GM19395 (cell line): Measurements from ENCODE around the gene TAS1R1.

ENCODE experiments used
- ATAC-seq: cut with Tn5 transposase; IDR thresholded peaks from one replicate; pipeline ENCODE4 v1.9.1; 2021; ENCODE audit warnings: mild to moderate bottlenecking, moderate library complexity; ENCODE audit not compliant: unreplicated experiment

The TAS1R1 gene

DNA sequence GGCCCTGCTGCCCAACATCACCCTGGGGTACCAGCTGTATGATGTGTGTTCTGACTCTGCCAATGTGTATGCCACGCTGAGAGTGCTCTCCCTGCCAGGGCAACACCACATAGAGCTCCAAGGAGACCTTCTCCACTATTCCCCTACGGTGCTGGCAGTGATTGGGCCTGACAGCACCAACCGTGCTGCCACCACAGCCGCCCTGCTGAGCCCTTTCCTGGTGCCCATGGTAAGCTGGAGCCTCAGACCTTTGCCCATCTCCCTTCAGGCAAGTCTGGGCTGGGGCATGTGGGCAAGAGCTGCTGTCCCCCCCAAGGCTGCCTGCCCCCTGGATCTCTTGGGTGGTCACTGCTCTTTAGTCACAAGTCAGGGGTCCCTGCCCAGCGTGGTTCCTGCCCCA is 15.9 kb downstream of the TAS1R1 start:
- no peak for ATAC-seq

DNA sequence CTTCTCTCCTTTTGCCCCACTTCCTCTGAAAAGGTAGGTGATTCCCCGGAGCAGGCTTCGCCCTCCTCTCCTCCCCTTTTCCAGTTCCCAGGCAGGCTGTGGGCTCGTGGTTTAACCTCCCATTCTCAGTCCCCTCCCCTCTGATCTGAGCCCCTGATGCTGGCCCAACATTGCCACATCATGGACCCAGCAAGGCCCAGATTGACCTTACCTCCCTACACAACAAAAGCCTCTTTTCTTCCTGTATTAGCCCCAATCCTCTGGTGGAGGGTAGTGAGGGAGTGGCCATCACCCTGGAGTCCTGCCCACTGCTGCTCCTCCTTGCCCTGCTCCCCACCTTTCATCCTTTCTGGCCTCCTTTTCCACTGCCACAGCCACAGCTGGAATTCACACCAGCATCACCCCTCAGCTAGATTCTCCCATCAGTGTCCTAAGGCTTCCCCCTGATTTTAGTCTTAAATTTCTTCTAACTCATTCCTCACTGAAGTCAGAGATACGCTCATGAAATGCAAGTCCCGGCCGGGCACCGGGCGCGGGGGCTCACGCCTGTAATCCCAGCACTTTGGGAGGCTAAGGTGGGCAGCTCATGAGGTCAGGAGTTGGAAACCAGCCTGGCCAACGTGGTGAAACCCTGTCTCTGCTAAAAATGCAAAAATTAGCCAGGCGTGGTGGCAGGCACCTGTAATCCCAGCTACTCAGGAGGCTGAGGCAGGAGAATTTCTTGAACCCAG is 17.7 kb downstream of the TAS1R1 start:
- no peak for ATAC-seq

DNA sequence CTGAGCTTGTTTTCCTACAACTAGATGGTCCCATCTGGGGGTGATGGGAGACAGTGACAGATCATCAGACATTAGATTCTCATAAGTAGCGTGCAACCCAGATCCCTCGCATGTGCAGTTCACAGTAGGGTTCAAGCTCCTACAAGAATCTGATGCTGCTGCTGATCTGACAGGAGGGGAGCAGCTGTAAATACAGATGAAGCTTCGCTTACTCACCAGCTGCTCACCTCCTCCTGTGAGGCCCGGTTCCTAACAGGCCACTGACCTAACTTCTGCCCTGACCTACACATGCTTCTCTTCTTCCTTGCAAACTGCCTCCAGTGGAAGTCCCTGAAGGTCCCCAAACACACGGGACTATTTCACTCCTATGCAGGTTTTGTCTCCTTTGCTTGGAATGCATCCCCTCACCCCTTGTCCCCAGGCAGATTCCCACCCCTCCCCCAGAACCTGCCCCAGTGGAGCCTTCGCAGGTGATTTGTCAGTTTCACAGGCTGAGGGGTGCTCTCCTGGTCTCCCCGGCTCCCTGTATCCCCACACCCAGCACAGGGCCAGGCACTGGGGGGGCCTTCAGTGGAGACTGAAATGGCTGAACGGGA is 19.0 kb downstream of the TAS1R1 start:
- ATAC-seq, result no peak

DNA sequence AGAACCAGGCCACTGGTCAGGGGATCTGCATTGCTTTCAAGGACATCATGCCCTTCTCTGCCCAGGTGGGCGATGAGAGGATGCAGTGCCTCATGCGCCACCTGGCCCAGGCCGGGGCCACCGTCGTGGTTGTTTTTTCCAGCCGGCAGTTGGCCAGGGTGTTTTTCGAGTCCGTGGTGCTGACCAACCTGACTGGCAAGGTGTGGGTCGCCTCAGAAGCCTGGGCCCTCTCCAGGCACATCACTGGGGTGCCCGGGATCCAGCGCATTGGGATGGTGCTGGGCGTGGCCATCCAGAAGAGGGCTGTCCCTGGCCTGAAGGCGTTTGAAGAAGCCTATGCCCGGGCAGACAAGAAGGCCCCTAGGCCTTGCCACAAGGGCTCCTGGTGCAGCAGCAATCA is 19.7 kb downstream of the TAS1R1 start:
- no peak for ATAC-seq

GRCh38 chr1:6577831-6578525 is 22.9 kb downstream of the TAS1R1 start:
- no peak for ATAC-seq

- ATAC-seq, result no peak
These were observed 23.7 kb downstream of the TAS1R1 start for GRCh38 chr1:6578624-6579373.

DNA sequence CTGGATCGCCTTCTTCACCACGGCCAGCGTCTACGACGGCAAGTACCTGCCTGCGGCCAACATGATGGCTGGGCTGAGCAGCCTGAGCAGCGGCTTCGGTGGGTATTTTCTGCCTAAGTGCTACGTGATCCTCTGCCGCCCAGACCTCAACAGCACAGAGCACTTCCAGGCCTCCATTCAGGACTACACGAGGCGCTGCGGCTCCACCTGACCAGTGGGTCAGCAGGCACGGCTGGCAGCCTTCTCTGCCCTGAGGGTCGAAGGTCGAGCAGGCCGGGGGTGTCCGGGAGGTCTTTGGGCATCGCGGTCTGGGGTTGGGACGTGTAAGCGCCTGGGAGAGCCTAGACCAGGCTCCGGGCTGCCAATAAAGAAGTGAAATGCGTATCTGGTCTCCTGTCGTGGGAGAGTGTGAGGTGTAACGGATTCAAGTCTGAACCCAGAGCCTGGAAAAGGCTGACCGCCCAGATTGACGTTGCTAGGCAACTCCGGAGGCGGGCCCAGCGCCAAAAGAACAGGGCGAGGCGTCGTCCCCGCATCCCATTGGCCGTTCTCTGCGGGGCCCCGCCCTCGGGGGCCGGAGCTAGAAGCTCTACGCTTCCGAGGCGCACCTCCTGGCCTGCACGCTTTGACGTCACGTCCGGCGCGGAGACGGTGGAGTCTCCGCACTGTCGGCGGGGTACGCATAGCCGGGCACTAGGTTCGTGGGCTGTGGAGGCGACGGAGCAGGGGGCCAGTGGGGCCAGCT is 24.4 kb downstream of the TAS1R1 start, which contains the start of gene ZBTB48:
Gene ZBTB48 (plus strand): TSS at position 621 of the 745 bp plus-strand sequence. CDS start 616 bp downstream, outside the sequence.
- peak; percentile 91 for ATAC-seq

DNA sequence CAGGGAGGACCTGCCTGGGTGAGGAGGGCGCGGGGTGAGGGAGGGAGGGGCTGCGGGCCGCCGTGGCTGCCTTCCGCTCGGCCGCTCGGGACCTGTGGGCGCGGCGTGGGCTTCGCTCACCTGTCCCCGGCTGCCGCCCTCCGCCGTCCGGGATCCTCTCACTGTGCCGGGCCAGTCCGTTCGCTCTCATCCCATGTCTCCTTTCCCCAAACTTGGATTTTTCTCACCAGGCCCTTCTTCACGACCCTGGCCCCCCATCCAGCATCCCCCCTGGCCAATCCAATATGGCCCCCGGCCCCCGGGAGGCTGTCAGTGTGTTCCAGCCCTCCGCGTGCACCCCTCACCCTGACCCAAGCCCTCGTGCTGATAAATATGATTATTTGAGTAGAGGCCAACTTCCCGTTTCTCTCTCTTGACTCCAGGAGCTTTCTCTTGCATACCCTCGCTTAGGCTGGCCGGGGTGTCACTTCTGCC is 25.0 kb downstream of the TAS1R1 start:
- peak; percentile 27 for ATAC-seq

- no peak for ATAC-seq
These were observed 25.7 kb downstream of the TAS1R1 start for GRCh38 chr1:6580593-6581409.

DNA sequence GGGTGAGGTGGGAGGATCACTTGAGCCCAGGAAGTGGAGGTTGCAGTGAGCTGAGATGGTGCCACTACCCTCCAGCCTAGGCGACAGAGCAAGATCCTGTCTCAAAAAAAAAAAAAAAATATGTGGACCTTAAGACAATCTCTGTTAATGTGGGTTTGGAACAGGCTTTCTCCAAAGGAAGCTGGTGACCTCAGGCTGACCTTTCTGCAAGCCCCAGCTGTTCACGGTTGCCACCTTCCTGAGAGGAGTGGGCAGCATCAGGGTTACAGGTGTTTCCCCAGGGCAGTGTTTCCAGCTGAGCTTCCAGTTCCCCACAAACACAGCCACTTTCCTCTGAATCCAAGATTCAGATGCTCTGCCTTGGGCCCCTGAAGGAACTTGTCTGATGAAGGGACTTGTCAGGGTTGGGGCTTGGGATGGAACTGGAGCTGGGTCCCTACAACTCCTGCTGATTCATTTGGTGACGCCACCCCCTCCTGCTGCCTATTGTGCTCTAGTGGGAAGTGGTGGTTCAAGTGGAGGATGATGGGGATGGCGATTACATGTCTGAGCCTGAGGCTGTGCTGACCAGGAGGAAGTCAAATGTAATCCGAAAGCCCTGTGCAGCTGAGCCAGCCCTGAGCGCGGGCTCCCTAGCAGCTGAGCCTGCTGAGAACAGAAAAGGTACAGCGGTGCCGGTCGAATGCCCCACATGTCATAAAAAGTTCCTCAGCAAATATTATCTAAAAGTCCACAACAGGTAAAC is 26.6 kb downstream of the TAS1R1 start:
- ATAC-seq, result no peak

DNA sequence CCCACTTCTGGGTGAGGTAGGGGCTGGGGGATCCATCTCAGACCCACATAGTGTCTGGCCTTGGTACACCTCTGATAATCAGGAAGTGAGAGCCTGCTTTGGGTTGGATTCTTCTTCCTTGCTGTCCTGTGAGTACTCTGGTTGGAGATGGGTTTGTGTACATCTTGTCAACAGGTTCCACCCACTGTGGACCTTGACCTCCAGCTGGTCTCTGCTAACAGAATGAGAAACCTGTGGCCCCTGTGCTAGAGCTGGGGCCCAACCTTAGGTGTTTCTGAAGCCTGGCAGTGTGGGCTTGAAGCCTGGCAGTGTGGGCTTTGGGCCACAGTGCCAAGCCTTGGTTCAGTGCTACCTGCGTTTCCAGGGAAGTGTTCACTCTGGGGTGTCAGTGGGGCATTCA is 27.3 kb downstream of the TAS1R1 start:
- ATAC-seq, result no peak

DNA sequence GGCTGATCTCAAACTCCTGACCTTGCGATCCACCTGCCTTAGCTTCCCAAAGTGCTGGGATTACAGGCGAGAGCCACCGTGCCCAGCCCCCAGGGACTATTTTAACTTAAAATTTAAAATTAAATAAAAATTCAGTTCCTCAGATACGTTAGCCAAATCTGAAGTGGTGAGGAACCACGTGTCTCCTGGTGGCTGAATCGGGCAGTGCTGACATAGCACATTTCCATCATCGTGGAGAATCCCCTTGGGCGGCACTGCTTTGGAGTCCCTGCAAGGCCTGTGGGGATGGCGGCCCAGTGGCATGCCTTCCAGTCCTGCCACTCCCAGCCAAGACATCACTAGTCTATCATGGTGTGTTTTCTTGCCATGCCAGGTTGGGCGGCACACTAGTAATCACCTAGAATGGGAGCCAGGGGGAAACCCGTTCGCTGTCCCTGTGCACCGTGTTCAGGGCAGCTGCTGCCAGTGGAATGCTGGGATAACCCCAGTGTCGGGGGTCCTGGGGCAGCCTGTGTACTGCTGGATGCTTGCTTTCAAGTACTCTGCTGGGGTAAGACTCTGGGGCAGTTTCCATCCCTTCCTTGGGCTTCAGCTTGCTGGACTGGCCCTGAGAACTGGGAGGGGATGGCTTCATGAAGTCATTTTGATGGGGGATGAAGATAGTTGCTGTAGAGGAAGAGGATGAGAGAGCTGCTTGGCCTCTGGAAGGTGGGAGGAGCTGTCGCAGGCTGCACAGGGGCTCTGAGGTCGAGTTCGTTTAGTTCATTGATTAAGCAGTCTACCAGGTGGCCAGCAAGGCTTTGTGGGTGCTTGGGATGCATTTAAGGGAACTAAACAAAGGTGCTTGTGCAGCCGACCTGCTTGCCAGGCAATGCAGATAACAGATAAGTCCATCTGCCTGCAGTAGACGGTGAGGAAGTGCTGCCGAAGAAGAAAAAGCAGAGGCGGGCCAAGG is 29.3 kb downstream of the TAS1R1 start:
- no peak for ATAC-seq

DNA sequence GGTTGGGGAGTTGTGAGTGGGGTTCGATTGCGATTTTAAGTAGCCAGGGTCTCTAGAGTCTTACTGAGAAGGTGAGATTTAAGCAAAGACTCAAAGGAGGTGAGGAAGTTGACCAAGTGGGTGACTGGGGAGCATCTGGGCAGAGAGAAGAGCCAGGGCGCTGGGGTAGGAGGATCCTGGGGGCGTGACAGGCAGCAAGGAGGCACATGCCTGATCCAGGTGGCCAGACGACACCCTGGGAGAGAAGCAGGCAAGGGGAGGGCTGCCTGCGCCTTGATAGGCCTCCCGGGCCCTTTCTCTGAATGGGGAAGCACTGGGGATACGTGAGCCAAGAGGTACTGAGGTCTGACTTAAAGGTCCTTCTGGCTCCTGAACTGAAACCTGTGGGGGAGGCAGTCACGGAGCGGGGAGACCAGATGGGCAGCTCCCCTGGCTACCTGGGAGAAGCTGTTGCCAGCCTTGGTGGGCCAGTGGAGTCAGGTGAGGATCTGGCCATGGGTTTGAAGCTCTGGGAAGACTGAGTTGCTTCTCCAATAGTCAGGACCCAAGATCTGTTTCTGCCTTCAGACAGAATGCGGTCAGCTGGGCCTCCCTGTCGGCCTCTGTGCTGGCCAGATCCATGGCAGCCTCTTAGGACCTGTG is 30.1 kb downstream of the TAS1R1 start:
- ATAC-seq, result no peak

DNA sequence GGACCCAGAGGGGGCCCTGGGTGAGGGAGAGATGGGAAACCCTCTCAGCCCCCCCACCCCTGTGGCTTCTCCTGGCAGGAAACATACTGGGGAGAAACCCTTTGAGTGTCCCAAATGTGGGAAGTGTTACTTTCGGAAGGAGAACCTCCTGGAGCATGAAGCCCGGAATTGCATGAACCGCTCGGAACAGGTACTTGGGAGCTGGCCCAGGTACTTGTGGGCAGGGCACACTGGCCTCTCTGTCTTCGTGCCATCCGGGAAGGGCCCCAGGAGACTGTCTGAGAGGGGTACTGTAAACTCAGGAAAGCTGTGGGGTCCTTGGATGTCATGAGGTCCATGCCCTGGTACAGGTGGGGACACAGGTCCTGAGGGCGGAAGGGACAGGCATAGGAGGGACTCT is 30.7 kb downstream of the TAS1R1 start:
- no peak for ATAC-seq

- ATAC-seq, result no peak
These were observed 31.3 kb downstream of the TAS1R1 start for GRCh38 chr1:6586404-6586816.

DNA sequence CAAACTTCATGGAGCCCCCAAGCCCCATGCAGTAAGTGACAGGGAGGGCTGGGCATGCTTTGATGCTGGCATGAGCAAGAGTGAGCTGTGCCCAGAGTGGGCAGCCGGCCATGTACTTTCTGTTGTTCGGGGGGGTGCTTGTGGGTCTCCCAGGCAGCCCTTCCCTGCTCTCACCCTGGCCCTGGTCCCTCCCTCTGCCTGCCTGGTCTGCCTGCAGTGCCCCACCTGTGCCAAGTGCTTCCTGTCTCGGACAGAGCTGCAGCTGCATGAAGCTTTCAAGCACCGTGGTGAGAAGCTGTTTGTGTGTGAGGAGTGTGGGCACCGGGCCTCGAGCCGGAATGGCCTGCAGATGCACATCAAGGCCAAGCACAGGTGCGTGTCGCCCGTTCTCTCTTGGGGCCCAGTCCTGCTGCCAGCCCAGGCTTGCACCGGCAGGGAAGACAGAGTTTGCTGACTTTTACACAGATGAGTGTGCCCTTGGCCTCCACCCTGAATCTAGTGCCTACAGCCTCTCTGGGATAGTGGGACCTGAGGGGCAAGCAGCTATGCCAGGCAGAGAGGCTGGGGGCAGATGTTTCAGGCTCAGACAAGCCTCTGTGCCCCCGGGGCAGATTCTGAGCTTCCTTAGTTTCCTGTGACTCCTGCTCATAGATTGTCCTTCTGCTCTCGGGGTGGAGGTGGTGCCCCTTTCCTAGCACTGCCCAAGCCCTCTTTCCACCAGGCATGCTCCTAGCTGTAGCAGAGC is 32.3 kb downstream of the TAS1R1 start:
- ATAC-seq, result no peak
